HG02885 (cell line): ENCODE measurements around the gene RAMAC.
"Not testable (repeated sequence)": the region's sequence is repeated elsewhere in the genome, so short reads cannot be mapped to it uniquely, and the experiment has no call there.

ENCODE experiments used
- ATAC-seq: cut with Tn5 transposase; IDR thresholded peaks from one replicate; pipeline ENCODE4 v1.9.1; 2021; ENCODE audit warnings: mild to moderate bottlenecking; ENCODE audit not compliant: unreplicated experiment, poor library complexity

Gene RAMAC

GRCh38 chr15:82964890-82965289 lies 21.1 kb upstream of the RAMAC start:
- ATAC-seq = no peak

GRCh38 chr15:82966671-82967071 lies 19.3 kb upstream of the RAMAC start:
- peak; percentile 81 for ATAC-seq

GRCh38 chr15:82968066-82968465 lies 17.9 kb upstream of the RAMAC start:
- ATAC-seq = no peak

GRCh38 chr15:82969353-82969752 lies 16.7 kb upstream of the RAMAC start:
- ATAC-seq = no peak

- ATAC-seq = no peak
These were observed 15.8 kb upstream of the RAMAC start for GRCh38 chr15:82970078-82970686.

GRCh38 chr15:82970696-82971095 lies 15.3 kb upstream of the RAMAC start:
- no peak for ATAC-seq

- no peak for ATAC-seq
These were observed 14.6 kb upstream of the RAMAC start for GRCh38 chr15:82971218-82971984.

- ATAC-seq = no peak
These were observed 13.0 kb upstream of the RAMAC start for GRCh38 chr15:82972990-82973389.

- ATAC-seq = no peak
These were observed 8.9 kb upstream of the RAMAC start for GRCh38 chr15:82977076-82977475.

GRCh38 chr15:82978438-82978837 lies 7.6 kb upstream of the RAMAC start:
- no peak for ATAC-seq

- no peak for ATAC-seq
These were observed 6.3 kb upstream of the RAMAC start for GRCh38 chr15:82979726-82980125.

- ATAC-seq = no peak
These were observed 5.0 kb upstream of the RAMAC start for GRCh38 chr15:82980981-82981380.

- peak; percentile 33 for ATAC-seq
These were observed 401 bp downstream of the RAMAC start for GRCh38 chr15:82986442-82986780.

- no peak for ATAC-seq
These were observed 6.5 kb downstream of the RAMAC start for GRCh38 chr15:82992436-82992998.

GRCh38 chr15:82993144-82993543 lies 7.1 kb downstream of the RAMAC start:
- no peak for ATAC-seq

GRCh38 chr15:82995076-82995475 lies 9.1 kb downstream of the RAMAC start:
- ATAC-seq = no peak

GRCh38 chr15:82995938-82996337 lies 9.9 kb downstream of the RAMAC start:
- no peak for ATAC-seq

- no peak for ATAC-seq
These were observed 13.4 kb downstream of the RAMAC start for GRCh38 chr15:82999426-82999825.

- ATAC-seq = peak; percentile 56
These were observed 14.1 kb downstream of the RAMAC start for GRCh38 chr15:82999905-83000671.

- ATAC-seq = not testable (repeated sequence)
These were observed 14.6 kb downstream of the RAMAC start for GRCh38 chr15:83000672-83001031.

- peak; percentile 65 for ATAC-seq
These were observed 24.8 kb downstream of the RAMAC start for GRCh38 chr15:83010709-83011270.
